MCF 10A (cell line): ENCODE data around the gene TES. TPM values are rescaled to one million over a fixed set of nuclear protein-coding genes. Genes with fewer than 3 reads are reported as not detected.

Experiments used
- Bru-seq: library from RNA; stranded (reverse); fragments of 400-500 nt; gene quantifications from one replicate; lab custom pipeline; 2021; lab: Mats Ljungman, UMichigan
- BruChase-seq, 2 experiments: library from RNA; stranded (reverse); fragments of 400-500 nt; gene quantifications; one replicate each; lab custom pipeline; 2021; lab: Mats Ljungman, UMichigan
- BruUV-seq: library from RNA; stranded (reverse); fragments of 400-500 nt; replicated peaks from 2 replicates; lab custom pipeline; 2021; lab: Mats Ljungman, UMichigan
- CTCF ChIA-PET: fragments of 300-600 bp; sonication (Branson Sonifier 250); formaldehyde crosslinking; extraction: SDS; loops from one replicate; lab custom pipeline; 2021; ENCODE audit warnings: antibody characterized with exemption, inconsistent platforms; lab: Yijun Ruan, JAX
- POLR2A ChIA-PET: fragments of 300-600, 350-650 bp; sonication (Branson Sonifier 250); formaldehyde crosslinking; extraction: SDS; loops from one replicate; lab custom pipeline; 2020; ENCODE audit warnings: antibody characterized with exemption, inconsistent platforms; lab: Yijun Ruan, JAX
- DNase-seq: peaks from one replicate; pipeline ENCODE4 v3.0.0-alpha.2; 2018; ENCODE audit not compliant: unreplicated experiment
- H3K27ac Mint-ChIP-seq: one replicate; pipeline ENCODE4 v1.8.0; 2022; ENCODE audit warnings: mild to moderate bottlenecking, low read depth, mixed read lengths; ENCODE audit not compliant: unreplicated experiment
- H3K27me3 Mint-ChIP-seq: one replicate; pipeline ENCODE4 v1.8.0; 2022; ENCODE audit warnings: mixed read lengths; ENCODE audit not compliant: insufficient read depth, unreplicated experiment
- H3K36me3 Mint-ChIP-seq: one replicate; pipeline ENCODE4 v1.8.0; 2022; ENCODE audit warnings: mild to moderate bottlenecking, moderate library complexity, mixed read lengths; ENCODE audit not compliant: insufficient read depth, unreplicated experiment
- H3K4me1 Mint-ChIP-seq: one replicate; pipeline ENCODE4 v1.8.0; 2022; ENCODE audit warnings: mixed read lengths; ENCODE audit not compliant: insufficient read depth, unreplicated experiment
- H3K4me3 Mint-ChIP-seq: one replicate; pipeline ENCODE4 v1.8.0; 2022; ENCODE audit warnings: mild to moderate bottlenecking, moderate library complexity, mixed read lengths; ENCODE audit not compliant: unreplicated experiment
- H3K9me3 Mint-ChIP-seq: one replicate; pipeline ENCODE4 v1.8.0; 2022; ENCODE audit warnings: mixed read lengths; ENCODE audit not compliant: unreplicated experiment
- CTCF ChIP-seq: fragments of 200-600 bp; IDR thresholded peaks from one replicate; pipeline ENCODE4 v1.8.0; 2022; ENCODE audit warnings: antibody characterized with exemption, mild to moderate bottlenecking; ENCODE audit not compliant: unreplicated experiment
- intact Hi-C: fragments of 100-400 bp; cut with micrococcal nuclease; formaldehyde crosslinking; loops from 2 replicates; pipeline ENCODE4 v1.14.1; 2022
- long read RNA-seq: library from polyadenylated mRNA; stranded (forward); transcript quantifications from one replicate; pipeline ENCODE4 v2.0.0, GENCODE V29; 2022
- total RNA-seq: library from RNA; stranded (reverse); gene quantifications from 2 replicates; pipeline ENCODE4 v1.2.3, GENCODE V29; 2022

The TES gene
- total RNA-seq (150 and 162 TPM in 2 replicates), Bru-seq, nascent RNA (percentile 98 among the genes with signal in this experiment), BruChase-seq, experiment 1, labeled RNA remaining after a 6-hour chase (percentile 94 among the genes with signal in this experiment), BruChase-seq, experiment 2, labeled RNA remaining after a 2-hour chase (percentile 96 among the genes with signal in this experiment)
- long read RNA-seq, transcript TES-201 (7 exons, 2,782 nt) = major isoform, 409 of 481 reads
- long read RNA-seq, partial matches to known transcripts = 37 of 481 reads
- long read RNA-seq, other reads (novel, unspliced or antisense) = 32 of 481 reads

- peak within 1 kb of the TSS; percentile 95 for H3K4me3 Mint-ChIP-seq
- DNase-seq = peak; percentile 74
- no peaks in the 10 kb centered on the region for H3K9me3 Mint-ChIP-seq
- intact Hi-C loops = loop anchor here (1.0 kb wide), 2 partner anchors 17 to 30 kb away; no protein-coding TSS in a partner anchor
- POLR2A ChIA-PET = interaction anchor here (0.6 to 6.2 kb wide), 48 partner anchors 10 to 1113 kb away, joined by 3 to 110 read pairs (median 5); partner anchors contain the start of genes CAV1, CAV2 and ST7
- H3K4me1 Mint-ChIP-seq = peaks cover 23% of the 10 kb centered on the region
- CTCF ChIA-PET = interaction anchor here (0.7 to 3.8 kb wide), 21 partner anchors 10 to 714 kb away, joined by 3 to 35 read pairs (median 4); no protein-coding TSS in a partner anchor
- peaks cover 14% of the 10 kb centered on the region for H3K36me3 Mint-ChIP-seq
- peak within 1 kb of the TSS; percentile 98 for H3K27ac Mint-ChIP-seq
- no peaks in the 10 kb centered on the region for H3K27me3 Mint-ChIP-seq
- BruUV-seq = no TSS peak
- no peak for TF ChIP-seq CTCF
Measured at GRCh38 chr7:116210345-116211005, at the start of gene TES. Gene TES, plus strand, starts transcription at chr7:116210539. Its CDS starts 169 bp downstream, at chr7:116210708.

GRCh38 chr7:116161728-116162127 lies 48.6 kb upstream of the TES start:
- Mint-ChIP-seq H3K4me1 (no peaks in the 10 kb centered on the region), H3K36me3 (no peaks in the 10 kb centered on the region), H3K4me3 (no peak overlapping the region), H3K27me3 (peaks cover 29% of the 10 kb centered on the region), H3K27ac (no peak overlapping the region), H3K9me3 (no peaks in the 10 kb centered on the region)
- ChIA-PET POLR2A (no interaction called here), CTCF (interaction anchor here (0.6 to 5.0 kb wide), 2 partner anchors 11 to 445 kb away, joined by 3 to 33 read pairs; no protein-coding TSS in a partner anchor)
- DNase-seq = no peak
- BruUV-seq = no TSS peak
- intact Hi-C loops = no loop called here
- no peak for TF ChIP-seq CTCF

- intact Hi-C loops = no loop called here
- ChIA-PET CTCF (interaction anchor here (0.5 to 5.0 kb wide), 6 partner anchors 10 to 654 kb away, joined by 3 to 33 read pairs (median 4); no protein-coding TSS in a partner anchor), POLR2A (no interaction called here)
- Mint-ChIP-seq H3K9me3 (no peaks in the 10 kb centered on the region), H3K27me3 (peaks cover 24% of the 10 kb centered on the region), H3K4me3 (no peak overlapping the region), H3K4me1 (no peaks in the 10 kb centered on the region), H3K27ac (no peak overlapping the region), H3K36me3 (no peaks in the 10 kb centered on the region)
- no peak for DNase-seq
- BruUV-seq = no TSS peak
- no peak for TF ChIP-seq CTCF
Measured at GRCh38 chr7:116162254-116162653, 48.1 kb upstream of the TES start.

GRCh38 chr7:116162992-116163391 lies 47.3 kb upstream of the TES start:
- no peaks in the 10 kb centered on the region for H3K36me3 Mint-ChIP-seq
- intact Hi-C loops = no loop called here
- no peaks in the 10 kb centered on the region for H3K4me1 Mint-ChIP-seq
- DNase-seq = no peak
- ChIA-PET POLR2A (no interaction called here), CTCF (interaction anchor here (0.5 to 5.0 kb wide), 7 partner anchors 9 to 1323 kb away, joined by 3 to 33 read pairs (median 4); no protein-coding TSS in a partner anchor)
- no peak overlapping the region for H3K4me3 Mint-ChIP-seq
- BruUV-seq = no TSS peak
- no peaks in the 10 kb centered on the region for H3K9me3 Mint-ChIP-seq
- H3K27me3 Mint-ChIP-seq = peaks cover 16% of the 10 kb centered on the region
- TF ChIP-seq CTCF = no peak
- H3K27ac Mint-ChIP-seq = no peak overlapping the region
